ENCODE results near the gene CACNA2D1. TPM values are rescaled to one million over a fixed set of nuclear protein-coding genes. Genes with fewer than 3 reads are reported as not detected.

Gene CACNA2D1
- total RNA-seq, 1 experiment from 2014 or later = 36.2 TPM

DNA sequence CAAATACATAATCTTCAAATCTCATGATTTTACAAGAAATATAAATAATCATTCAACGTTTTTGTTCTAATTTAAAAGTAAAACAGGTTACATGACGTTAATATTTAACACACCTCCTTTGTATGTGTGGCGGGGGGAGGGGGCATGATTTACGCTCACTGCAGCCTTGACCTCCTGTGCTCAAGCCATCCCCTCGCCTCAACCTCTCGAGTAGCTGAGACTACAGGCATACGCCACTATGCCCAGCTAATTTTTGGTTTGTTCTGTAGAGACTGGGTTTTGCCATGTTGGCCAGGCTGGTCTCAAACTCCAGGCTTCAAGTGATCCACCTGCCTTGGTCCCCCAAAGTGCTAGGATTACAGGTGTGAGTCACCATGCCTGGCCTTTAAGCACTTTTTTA lies 7.2 kb upstream of the CACNA2D1 start:
- H4K91ac ChIP-seq (ENCODE audit: insufficient read length, low read depth, low read length) = no peak overlapping the region
- no peak overlapping the region for H3T11ph ChIP-seq (ENCODE audit: low read length)
- H3K4me2 ChIP-seq (ENCODE audit: insufficient read depth, insufficient read length, low read length) = no peak overlapping the region
- no CpG with 5 or more reads among the region's 7 CpGs for WGBS (ENCODE audit: extremely low coverage, insufficient read length, low lambda C conversion rate)
- H3K27me3 Mint-ChIP-seq (ENCODE audit: low read depth) = no peaks in the 10 kb centered on the region
- H4K20me1 ChIP-seq (ENCODE audit: control insufficient read depth, insufficient read depth, insufficient read length) = no peaks in the 10 kb centered on the region
- DNase-seq = no peak
- no peak overlapping the region for H3K9ac ChIP-seq (ENCODE audit: extremely low read depth, insufficient read length, low read length)
- H2AK5ac ChIP-seq (ENCODE audit: insufficient read length, low read length) = no peak overlapping the region
- no peaks in the 10 kb centered on the region for H3K4me1 ChIP-seq (ENCODE audit: insufficient read depth, low read length)
- H3K27ac ChIP-seq (ENCODE audit: insufficient read length, low read depth, low read length) = no peak overlapping the region
- TF ChIP-seq, protein P1, sequence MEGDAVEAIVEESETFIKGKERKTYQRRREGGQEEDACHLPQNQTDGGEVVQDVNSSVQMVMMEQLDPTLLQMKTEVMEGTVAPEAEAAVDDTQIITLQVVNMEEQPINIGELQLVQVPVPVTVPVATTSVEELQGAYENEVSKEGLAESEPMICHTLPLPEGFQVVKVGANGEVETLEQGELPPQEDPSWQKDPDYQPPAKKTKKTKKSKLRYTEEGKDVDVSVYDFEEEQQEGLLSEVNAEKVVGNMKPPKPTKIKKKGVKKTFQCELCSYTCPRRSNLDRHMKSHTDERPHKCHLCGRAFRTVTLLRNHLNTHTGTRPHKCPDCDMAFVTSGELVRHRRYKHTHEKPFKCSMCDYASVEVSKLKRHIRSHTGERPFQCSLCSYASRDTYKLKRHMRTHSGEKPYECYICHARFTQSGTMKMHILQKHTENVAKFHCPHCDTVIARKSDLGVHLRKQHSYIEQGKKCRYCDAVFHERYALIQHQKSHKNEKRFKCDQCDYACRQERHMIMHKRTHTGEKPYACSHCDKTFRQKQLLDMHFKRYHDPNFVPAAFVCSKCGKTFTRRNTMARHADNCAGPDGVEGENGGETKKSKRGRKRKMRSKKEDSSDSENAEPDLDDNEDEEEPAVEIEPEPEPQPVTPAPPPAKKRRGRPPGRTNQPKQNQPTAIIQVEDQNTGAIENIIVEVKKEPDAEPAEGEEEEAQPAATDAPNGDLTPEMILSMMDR (conservative IDR thresholded peaks at IDR 0.05) = no peak
- H4K5ac ChIP-seq (ENCODE audit: insufficient read length, low read depth, low read length) = no peak overlapping the region
- no peaks in the 10 kb centered on the region for H3K23me2 ChIP-seq (ENCODE audit: insufficient read length, low read depth, low read length, poor library complexity, severe bottlenecking)
- H2BK5ac ChIP-seq (ENCODE audit: insufficient read length, low read length) = no peak overlapping the region
- H3K9me3 Mint-ChIP-seq = no peaks in the 10 kb centered on the region
- H3K4ac ChIP-seq (ENCODE audit: low read depth, low read length) = no peak overlapping the region
- H3K4me1 Mint-ChIP-seq = peaks cover 16 to 25% of the 10 kb centered on the region in 2 experiments
- no peak overlapping the region for H2AFZ ChIP-seq (ENCODE audit: low read length)
- no peak overlapping the region for H3K14ac ChIP-seq (ENCODE audit: insufficient read depth, low read length)
- H3K23ac ChIP-seq (ENCODE audit: insufficient read length, low read depth, low read length) = no peak overlapping the region
- no peaks in the 10 kb centered on the region for H3K79me2 ChIP-seq (ENCODE audit: insufficient read depth, low read length)
- H2BK120ac ChIP-seq (ENCODE audit: low read depth, low read length, poor library complexity, severe bottlenecking) = no peak overlapping the region
- no peaks in the 10 kb centered on the region for H3K36me3 Mint-ChIP-seq (ENCODE audit: insufficient read depth in 1 of 3, low read depth in 3 of 3)
- no peaks in the 10 kb centered on the region for H3K9me3 ChIP-seq (ENCODE audit: control insufficient read depth, low read depth, low read length)
- H2BK12ac ChIP-seq (ENCODE audit: insufficient read length, low read depth, low read length) = no peak overlapping the region
- no peak overlapping the region for H4K8ac ChIP-seq (replicated peaks; ENCODE audit: insufficient read length, low read depth, low read length)
- no peak overlapping the region for H3K4me3 Mint-ChIP-seq
- H3K18ac ChIP-seq (ENCODE audit: insufficient read length, low read depth, low read length) = no peak overlapping the region
- no peak overlapping the region for H3K56ac ChIP-seq (ENCODE audit: insufficient read length, low read depth, low read length)
- H2BK20ac ChIP-seq (ENCODE audit: low read depth, low read length, poor library complexity, severe bottlenecking) = no peak overlapping the region
- no peak overlapping the region for H2BK15ac ChIP-seq (ENCODE audit: low read depth, low read length)
- H3K27ac Mint-ChIP-seq = no peak overlapping the region
- no peaks in the 10 kb centered on the region for H3K79me1 ChIP-seq (ENCODE audit: insufficient read depth, low read depth, low read length, poor library complexity, severe bottlenecking)
- no peaks in the 10 kb centered on the region; the same call in 1 of the 2 replicates for H3K27me3 ChIP-seq (ENCODE audit: insufficient read depth, low read length)
